Measurements from ENCODE around the gene PHLDB2.

- TF ChIP-seq CTCF (conservative IDR thresholded peaks at IDR 0.05; ENCODE audit: low read depth, low read length) (no peak), EZH2 (IDR thresholded peaks at IDR 0.05; ENCODE audit: low read length, unreplicated experiment) (no peak), EZH2phosphoT487 (IDR thresholded peaks at IDR 0.05; ENCODE audit: borderline replicate concordance, low read length) (no peak)
These were observed 151.6 kb downstream of the PHLDB2 start for GRCh38 chr3:112010636-112011035.

Measured in PC-3 (cell line).